ENCODE measurements around the gene C14orf132.

C14orf132 gene

GRCh38 chr14:96040828-96041371, 1.7 kb downstream of the C14orf132 start:
- no peak for FAIRE-seq

DNA sequence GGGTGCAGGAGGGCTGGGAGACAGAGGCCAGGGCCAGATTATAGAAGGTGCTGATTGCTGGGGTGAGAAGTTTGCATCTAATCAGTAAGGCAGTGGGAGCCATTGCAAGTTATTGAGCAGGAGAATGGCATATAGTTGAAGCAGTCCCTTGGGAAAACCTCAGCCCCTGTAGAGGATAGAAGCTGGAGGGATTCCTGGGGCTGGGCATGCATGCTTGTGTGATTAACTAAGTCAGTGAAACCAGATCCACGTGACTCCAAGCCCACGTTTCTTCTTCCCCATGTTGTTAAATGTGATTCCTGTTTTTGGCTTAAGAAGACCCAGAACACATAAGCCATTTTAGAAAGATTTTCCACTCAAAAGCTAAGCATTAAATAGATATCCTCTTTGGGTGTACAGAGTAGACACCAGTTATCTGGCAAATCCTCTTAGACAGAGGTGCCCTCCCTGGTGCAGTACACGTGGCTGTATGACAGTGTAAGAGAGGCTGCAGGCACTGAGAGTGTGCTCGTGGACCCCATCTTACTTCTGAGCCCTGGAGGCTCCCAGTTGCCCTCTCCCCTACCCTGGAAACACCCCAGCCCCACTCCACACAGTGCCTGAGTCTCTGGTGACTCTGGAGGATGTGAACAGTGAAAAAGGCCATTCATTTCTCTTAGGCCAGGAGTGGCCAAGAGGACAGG, 3.2 kb downstream of the C14orf132 start:
- no peak for FAIRE-seq

- no peak for FAIRE-seq
Observed at GRCh38 chr14:96046630-96047029, 7.5 kb downstream of the C14orf132 start.

DNA sequence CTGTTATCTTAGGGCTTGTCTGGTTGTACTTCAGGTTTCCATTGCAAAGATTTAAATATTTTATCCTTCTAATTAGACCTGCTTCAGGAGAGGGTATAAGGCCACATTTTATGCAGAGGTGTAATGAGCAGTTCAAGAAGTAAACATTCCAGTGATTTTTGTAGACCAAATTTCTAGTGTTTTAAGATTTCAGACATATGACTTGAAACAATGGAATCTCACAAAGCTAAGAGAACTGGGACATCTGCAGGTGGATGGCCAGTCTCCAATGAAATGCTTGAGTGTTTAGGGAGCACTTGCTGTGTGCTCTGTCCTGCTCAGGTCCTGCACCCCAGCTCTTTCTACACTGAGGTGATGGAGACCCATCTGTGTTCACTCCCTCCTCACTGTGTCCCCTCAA, 7.9 kb downstream of the C14orf132 start:
- no peak for FAIRE-seq

- FAIRE-seq, result no peak
Observed at GRCh38 chr14:96049932-96050331, 10.8 kb downstream of the C14orf132 start.

GRCh38 chr14:96050482-96050881, 11.3 kb downstream of the C14orf132 start:
- FAIRE-seq, result no peak

DNA sequence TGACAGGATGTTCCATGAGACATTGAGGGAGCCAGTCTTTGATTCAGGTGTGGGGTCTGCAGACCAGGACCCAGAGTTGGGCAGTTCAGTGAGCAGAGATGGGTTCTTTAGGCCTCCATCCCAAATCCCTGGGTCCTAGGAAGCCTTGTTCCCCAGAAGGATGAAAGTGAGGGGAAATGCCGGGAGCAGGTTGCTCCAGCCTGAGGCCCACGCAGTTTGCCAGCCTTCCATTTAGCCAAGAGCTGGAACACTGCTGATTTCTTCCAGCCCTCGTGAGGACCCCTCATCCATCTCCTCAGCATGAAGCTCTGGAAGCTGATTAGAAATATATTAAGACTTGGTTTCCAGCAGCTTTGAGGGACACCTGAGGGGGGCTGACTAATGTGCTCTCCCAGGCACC, 12.1 kb downstream of the C14orf132 start:
- FAIRE-seq, result no peak

DNA sequence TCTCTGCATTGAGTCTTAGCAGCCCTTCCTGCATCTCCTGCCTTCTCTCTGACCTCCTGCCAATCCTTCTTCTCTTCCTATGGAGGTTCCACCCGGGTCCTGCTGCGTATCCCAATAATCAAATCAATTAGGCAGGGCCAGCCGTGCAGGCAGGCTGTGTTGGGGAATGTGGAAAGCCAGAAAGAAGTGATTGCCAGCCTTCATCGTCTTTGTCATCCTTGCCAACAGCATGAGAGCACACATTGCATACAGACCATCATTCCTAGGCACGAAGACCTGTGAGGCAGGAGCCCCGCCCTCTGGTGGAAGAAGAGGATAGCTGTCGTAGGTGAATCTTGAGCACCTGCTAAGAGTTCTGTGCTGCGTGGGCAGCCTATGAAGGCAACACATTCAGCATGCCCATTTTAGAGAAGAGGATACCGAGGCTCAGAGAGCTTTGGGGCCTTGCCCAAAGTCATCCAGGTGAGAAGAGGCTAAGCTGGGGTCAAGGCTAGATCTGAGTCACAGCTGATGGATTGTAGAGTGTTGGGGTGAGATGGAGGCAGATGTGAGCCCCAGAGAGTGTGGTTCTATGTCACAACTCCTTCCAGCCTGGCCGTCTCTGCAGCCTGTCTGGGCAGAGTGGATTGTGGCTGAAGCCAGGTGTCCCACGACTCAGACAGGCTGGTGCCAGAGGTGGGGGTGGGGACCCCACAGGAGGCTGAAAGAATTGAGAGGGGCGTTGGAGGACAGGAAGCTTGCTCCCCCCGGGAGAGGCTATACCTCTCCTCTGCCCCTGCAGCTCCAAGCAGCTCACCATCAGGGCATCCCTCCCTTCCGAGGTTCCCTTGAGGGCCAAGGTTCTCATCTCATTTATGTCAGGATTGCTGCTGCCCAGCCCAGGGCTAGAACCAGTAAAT, 12.7 kb downstream of the C14orf132 start:
- FAIRE-seq, result no peak

- no peak for FAIRE-seq
Observed at GRCh38 chr14:96052541-96053247, 13.5 kb downstream of the C14orf132 start.

GRCh38 chr14:96053248-96053599, 14.1 kb downstream of the C14orf132 start:
- FAIRE-seq, result no peak

DNA sequence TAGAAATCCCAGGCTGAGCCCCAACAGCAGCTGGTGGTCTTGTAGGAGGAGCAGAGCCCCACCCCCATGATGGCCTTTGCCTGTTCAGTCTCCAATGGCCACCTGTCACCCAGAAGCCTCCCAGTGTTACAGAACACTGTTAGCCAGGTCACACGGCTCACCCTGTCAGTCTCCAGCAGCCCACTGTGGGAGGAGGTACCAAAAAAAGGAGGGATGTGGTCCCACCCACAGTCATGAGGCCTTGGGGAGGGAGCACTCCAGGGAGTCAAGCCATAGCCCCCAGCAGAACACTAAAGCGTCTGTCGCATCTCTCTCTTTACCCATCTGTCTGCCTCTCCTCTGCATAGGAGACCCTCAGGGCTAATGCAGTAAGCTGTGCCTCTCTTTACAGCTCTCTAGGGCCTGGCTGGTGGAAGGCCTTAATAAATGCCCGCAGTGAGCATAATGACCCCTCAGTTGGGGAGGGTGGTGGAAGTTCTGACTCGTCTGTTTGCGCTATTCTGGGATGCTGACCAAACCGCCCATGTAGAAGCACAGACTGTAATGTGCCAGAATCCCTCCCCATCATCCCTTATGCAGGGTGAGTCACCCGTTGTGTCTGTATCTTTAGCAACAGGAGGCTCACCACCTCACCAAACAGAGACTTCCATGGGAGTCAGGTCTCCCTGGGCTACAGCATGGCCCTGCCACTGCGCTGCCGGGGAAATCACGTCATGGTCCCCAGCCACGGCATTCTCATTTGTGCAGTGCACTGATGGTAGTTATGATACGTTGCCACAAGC, 14.6 kb downstream of the C14orf132 start:
- no peak for FAIRE-seq

- no peak for FAIRE-seq
Observed at GRCh38 chr14:96054661-96055060, 15.5 kb downstream of the C14orf132 start.

DNA sequence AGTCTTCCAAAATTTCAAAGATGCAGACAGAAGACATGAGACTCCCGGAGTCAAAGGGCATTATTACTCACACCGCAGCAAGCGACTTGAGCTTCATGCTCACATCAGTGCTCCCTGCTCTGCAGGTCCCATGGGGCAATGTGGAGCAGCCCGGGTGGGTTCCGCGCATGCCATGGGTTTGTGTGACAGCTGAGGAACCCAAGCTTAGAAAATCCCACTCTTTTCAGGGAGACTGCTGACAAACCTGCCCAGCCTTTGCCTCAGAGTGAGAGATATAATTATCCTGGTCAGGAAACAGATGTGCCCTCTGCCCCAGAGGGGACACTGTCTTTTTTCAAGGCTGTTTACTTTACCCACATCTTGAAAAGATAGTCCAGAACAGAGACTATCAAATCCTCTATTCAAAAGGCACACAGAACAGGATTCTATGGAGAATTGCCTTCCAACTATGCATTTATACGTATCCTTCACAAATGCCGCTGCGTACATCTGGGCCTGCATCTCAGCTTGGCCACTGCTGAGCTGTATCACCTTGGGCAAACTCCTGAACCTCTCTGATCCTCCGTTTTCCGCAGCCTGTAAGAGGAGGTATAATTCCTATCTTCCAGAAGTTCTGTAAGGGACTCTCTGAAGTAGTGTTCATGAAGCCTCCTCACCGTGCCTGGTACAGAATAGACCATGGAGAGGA, 16.0 kb downstream of the C14orf132 start:
- no peak for FAIRE-seq

- no peak for FAIRE-seq
Observed at GRCh38 chr14:96055753-96056508, 16.8 kb downstream of the C14orf132 start.

- FAIRE-seq, result no peak
Observed at GRCh38 chr14:96056509-96057422, 17.6 kb downstream of the C14orf132 start.

- FAIRE-seq, result no peak
Observed at GRCh38 chr14:96057738-96058137, 18.6 kb downstream of the C14orf132 start.

DNA sequence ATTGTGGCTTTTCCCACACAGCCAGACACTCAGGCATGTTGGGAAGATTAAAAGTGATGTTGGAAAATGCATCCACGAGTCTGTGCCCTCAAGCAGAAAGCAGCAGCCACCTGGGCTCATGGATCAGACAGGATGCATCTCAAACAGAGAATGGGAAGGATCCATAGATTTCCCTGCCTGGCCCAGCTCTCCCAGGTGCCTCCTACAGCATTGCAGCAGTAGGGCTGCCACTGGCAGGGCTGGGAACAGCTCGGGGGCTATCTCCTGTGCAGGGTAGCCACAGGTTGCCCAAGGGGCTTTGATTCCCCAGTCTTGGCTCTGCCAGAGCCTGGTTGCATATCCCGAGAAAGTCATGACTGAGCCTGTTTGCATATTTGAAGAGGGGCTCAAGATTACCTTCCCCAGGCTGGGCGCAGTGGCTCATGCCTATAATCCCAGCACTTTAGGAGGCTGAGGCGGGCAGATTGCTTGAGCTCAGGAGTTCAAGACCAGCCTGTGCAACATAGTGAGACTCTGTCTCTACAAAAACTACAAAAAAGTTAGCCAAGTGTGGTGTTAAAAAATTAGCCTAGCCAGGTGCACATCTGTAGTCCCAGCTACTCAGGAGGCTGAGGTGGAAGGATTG, 19.5 kb downstream of the C14orf132 start:
- FAIRE-seq, result no peak

DNA sequence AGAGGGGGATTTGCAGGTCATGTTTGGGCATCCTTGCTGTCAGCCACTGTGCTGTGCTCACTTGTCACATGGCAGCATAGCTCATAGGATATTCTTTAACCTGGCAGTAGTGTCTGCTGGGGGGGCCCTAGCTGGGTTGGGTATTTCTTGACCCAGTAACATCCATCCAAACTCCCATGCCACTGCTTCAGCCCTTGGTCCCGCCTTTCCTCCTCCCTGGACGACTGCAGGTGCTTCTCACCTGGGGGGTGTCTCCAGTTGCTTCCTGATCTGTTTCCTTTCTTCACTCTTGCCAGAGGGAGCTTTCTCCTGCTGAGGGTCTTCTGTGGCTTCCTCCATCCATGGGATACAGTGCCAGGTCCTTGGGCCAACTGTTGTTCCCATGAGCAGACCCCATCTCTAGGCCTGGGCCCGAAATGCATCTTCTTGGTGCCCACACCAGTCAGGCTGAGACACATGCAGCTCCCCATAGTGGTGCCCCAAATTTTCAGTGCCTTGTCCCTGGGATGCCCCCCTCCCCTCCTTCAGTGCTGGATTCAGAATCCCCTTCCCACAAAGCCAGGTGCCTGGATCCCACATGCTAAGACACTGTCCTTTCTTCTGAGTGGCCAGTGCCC, 20.5 kb downstream of the C14orf132 start:
- FAIRE-seq, result no peak

Measured in G401.6 (cell line).